ENCODE measurements around the gene CHN2.

The CHN2 gene

GRCh38 chr7:29229066-29229465, 34.5 kb downstream of the CHN2 start:
- no peak for DNase-seq

DNA sequence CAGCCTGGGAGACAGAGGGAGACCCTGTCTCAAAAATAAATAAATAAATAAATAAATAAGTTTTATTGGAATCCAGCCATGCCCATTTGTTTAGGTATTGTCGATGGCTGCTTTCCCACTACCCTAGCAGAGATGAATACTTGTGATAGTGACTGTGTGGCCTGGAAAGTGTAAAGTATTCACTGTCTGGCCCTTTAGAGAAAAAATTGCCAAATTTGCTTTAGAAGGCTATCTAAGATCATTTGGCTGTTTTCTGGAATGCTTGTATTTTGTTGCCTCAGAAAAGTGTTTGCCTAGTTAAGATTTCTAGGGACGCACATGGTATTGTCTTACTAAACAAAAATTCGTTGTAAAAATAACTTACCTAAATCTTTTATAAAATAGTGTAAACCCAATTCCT, 35.4 kb downstream of the CHN2 start:
- no peak for DNase-seq

GRCh38 chr7:29230871-29231345, 36.3 kb downstream of the CHN2 start:
- DNase-seq, result no peak

GRCh38 chr7:29231671-29232232, 37.2 kb downstream of the CHN2 start:
- DNase-seq, result no peak

DNA sequence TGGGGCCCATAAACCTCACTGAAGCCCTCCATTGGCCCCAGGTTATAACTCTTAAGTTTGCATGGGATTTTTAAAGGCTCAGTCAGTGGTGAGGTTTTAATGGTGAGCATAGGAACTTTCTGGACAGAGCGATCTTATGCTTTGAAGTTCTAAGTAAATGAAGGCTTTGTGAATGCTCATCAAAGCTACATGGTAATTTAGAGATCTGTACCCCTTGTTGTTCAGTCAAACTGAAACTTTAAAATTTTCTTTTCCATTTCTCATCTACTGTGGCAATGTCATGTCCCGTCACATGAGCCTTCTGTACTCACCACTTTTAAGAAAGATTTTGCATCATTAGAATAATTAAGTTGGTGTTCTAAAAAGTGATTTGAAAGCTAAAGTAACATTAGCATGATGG, 39.9 kb downstream of the CHN2 start:
- no peak for DNase-seq

DNA sequence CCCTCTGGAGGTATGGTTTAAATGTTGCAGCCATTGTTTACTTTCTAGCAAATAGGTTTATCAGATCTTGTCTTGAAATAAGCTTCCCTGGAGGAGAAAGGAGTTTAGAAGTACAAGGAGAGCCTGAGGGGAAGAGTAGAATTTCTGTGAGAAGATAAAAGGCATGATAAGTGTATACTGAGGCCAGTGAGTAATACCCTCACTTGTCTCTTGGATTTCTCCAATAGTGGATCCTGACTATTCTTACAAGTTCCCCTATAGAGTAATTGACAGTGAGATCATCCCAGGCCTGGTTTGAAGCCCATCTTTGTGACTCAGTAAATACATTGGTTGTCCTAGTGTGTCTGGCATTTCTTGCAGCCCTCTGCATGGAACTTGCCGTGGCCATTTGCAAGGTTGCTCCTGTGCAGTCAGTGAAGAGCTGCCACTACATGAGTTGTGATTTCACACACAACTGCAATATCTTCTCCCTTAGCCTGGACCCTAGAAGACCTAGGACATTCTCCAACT, 41.6 kb downstream of the CHN2 start:
- no peak for DNase-seq

DNA sequence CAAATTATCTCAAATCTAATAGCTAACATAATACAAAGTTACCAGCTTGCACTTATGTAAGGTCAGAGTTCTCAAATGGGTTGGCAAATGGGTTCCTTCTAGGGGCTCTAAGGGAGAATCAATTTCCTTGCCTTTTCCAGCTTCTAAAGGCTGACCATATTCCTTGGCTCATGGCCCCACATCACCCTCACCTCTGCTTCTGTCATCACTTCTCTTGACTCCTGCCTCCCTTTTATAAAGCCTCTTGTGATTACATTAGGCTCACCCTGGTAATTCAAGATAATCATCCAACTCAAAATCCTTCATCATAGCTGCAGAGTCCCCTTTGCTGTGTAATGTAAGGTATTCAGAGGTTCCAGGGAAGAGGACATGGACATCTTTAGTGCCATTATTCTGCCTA, 42.1 kb downstream of the CHN2 start:
- DNase-seq, result no peak

DNA sequence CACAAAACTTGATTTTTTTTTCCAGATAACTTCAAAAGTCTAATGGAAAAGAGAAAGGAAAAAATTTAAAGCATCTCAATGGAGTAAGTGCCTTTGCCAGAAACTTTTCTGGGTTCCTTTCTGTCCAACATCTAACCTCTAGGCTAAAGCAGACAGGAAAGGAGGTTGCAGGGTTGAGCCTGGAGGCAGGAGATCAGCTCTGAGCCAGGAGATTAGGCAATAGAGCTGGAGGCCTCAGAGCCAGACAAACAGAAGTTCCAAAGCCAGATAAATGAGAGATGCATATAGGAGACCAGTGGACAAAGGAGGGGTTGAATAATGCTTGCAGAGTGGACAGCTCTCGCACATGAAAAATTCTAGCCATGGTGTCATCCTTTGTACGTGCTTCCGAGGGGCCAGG, 42.9 kb downstream of the CHN2 start:
- no peak for DNase-seq

DNA sequence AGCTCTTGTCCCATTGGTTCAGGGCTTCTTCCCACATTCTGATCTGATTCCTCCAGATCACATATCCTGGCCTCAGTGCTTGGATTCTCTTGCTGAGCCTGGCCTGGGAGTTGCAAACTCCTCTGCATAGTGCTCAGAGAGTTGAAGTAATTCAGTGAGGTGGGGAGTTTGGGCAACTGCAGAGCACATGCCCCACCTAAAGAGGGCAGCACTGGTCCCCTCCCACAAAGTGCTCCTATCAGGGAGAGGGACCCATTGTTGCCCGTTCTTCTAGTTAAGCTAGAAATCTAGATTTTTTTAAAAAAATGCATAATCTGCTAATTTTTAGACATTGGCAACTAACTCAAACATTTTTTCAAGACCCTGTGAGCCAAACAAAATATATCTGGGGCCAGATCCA, 45.1 kb downstream of the CHN2 start:
- no peak for DNase-seq

DNA sequence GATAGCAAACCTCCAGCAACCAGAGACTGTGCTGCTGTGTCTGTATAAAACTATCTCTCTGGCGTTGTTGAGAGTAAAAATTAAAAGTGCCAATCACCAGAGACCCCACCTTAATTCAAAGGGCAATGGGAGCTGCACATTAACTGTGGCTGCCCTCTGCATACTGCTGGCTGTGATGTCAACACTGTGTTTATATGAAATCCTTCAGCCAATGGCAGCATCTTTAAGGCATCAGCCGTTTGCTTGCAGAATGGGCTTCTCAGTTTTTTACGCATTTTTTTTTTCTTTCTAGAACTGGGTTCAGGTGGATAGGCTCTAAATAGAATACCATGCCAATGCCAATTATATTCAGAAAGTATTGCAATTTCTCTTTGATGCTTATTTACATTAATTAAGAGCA, 47.7 kb downstream of the CHN2 start:
- no peak for DNase-seq

DNA sequence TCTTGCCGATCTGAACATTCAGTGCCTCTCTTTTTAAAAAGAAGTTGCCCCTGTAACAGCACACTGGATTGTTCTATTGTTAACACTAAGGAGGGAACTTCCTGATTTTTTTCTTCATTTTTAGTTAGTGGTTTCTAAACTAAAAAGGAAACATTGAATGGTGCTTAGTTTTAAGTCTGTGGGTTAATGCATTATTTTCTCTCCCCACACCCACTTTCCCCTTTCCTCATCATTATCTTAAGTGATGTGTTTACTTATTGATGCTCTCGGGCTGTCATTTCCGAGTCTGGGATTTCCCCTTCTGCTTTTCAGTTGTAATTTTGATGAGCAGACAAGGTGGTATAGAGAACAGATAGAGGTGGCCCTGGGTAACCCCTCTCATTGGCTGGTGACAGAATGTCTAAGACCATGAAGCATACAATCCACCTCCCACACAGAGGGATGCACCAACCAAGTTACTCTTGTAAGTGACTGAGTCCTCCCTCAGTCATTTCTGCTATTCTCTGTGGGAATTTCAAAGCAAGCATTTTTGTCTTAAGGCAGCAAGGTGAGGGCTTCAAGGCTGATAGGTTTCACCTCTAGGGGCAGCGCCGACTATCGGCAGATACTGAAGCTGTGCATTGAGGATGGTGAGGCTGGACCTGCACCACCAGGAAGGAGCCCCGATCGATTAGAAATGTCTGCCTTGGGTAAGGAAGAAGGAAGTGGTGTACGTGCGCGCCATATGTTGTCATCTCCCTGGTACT, 49.5 kb downstream of the CHN2 start:
- no peak for DNase-seq

- no peak for DNase-seq
Observed at GRCh38 chr7:29247224-29247962, 52.8 kb downstream of the CHN2 start.

- no peak for DNase-seq
Observed at GRCh38 chr7:29247963-29248236, 53.3 kb downstream of the CHN2 start.

DNA sequence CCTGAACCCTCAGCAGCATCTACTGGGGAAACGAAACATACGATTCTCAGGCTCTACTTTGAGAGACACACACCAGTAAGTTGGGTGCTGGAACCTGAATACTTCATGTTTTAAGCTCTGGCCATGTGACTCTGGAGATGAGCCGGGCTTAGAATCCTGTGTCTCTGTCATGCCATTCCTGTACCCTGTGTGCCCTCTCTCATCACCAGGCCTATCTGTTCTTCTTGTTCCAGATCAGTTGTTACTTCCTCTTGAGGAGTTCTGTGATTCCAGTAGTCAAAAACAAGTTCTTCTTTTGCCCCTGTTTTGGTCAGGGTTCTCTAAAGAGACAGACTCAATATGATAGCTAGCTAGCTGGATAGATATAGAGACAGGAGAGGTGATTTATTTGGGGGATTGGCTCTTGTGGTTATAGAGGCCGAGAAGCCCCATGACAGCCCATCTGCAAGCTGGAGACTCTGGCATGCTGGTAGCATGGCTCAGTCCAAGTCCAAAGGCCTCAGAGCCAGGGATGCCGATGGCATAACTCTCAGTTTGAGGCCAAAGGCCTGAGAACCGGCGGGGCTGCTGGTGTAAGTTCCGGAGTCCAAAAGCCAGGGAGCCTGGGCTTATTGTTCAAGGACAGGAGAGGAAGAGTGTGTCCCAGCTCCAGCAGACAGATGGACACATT, 54.3 kb downstream of the CHN2 start:
- DNase-seq, result no peak

DNA sequence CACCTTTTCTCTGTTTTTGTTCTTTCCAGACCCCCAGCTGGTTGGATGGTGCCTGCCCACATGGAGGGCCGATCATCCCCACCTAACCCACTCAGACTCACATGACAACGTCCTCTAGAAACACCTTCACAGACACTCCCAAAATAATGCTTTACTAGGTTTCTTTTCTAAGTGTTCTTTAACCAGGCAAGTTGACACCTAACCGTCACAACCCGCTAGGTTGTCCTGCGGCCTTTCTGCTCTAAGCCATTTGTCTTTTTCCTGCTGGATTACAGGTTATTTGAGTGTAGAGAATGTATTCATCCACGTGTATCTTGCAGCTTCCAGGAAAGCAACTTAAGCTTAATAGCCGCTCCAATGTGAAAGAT, 54.8 kb downstream of the CHN2 start:
- DNase-seq, result no peak

DNA sequence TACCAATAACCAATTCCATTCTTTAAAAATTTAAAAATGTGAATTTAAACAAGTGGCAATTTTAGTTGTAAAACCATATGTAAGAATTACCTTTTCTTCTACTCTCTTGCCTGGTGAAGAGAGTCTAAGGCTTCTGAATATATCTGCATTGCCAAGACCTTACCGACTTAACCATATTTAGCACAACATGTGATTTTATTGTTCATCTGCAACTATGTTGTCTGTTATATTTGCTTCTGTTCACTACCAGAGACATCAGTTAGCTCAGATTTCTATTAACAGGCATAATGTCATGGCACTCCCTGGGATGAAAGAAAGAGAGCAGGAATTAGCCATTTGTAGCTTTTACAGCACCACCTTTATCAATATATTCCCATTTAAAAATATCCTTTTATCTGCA, 55.3 kb downstream of the CHN2 start:
- DNase-seq, result no peak

GRCh38 chr7:29253225-29253624, 58.6 kb downstream of the CHN2 start:
- DNase-seq, result no peak

- DNase-seq, result no peak
Observed at GRCh38 chr7:29254591-29254990, 60.0 kb downstream of the CHN2 start.

GRCh38 chr7:29255199-29255878, 60.8 kb downstream of the CHN2 start:
- no peak for DNase-seq

DNA sequence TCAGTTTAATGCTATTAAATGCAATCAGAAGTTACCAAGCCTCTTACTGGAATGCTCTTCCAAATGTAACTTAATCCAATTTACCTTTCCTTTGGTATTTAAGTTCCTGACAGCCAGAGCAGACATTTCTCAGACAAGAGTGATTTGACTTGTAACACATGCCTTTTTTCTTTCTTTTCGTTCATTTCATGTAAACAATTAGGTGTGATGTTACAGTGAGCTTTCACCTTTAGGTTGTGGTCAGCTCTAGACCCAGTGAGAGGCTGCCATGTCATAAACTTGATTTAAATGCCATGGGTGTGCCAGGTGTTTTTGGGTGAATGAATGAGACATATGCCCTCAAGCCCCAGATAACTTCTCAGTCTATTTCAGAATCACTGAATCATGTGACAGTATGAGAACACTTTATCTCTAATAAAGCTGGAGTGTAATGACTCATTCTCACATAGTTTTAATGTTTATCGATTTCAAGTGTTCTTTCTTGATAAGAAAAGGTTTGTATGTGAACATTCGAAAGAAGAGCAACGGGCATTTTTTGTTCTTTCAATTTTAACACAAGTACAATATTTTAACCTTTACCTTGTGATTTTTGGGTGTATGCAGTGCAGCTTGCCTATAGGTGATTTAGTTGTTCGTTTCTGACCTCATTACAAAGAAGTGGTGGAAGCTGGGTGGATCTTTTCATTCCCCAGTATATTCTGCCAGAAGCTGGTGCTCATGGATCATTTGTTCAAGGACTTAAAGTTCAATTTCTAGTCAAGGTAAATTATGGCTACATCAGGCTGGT, 61.5 kb downstream of the CHN2 start:
- no peak for DNase-seq

- no peak for DNase-seq
Observed at GRCh38 chr7:29256693-29257002, 62.1 kb downstream of the CHN2 start.

DNA sequence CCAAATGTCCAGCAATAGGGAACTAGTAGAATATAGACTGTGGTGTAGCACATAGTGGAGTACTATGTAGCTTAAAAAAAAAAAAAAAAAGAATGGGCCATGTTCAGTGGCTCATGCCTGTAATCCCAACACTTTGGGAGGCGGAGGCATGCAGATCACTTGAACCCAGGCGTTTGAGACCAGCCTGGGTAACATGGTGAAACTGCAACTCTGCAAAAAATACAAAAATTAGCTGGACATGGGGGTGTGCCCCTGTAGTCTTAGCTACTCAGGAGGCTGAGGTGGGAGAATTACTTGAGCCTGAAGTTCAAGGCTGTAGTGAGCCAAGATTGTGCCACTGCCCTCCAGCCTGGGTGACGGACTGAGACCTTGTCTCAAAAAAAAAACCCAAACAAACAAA, 64.4 kb downstream of the CHN2 start:
- no peak for DNase-seq

All from activated CD4-positive, CD25-positive, alpha-beta regulatory T cell (primary cell).